ENCODE measurements around the gene DNAJC27.

The DNAJC27 gene

GRCh38 chr2:24969784-24970183 is 2.0 kb downstream of the DNAJC27 start:
- Histone ChIP-seq H3K4me1 (ENCODE audit: control insufficient read depth, insufficient read depth, low read length) (peaks cover 4% of the 10 kb centered on the region), H3K4me3 (ENCODE audit: low read length) (no peak overlapping the region), H3K27me3 (ENCODE audit: control insufficient read depth, insufficient read depth, low read length) (no peaks in the 10 kb centered on the region), H3K36me3 (ENCODE audit: insufficient read depth, low read length) (peaks cover 10% of the 10 kb centered on the region), H3K4me2 (ENCODE audit: low read length) (no peak overlapping the region), H3K9ac (ENCODE audit: low read depth, low read length) (no peak overlapping the region), H3K9me3 (replicated peaks; ENCODE audit: low read length) (no peaks in the 10 kb centered on the region)

DNA sequence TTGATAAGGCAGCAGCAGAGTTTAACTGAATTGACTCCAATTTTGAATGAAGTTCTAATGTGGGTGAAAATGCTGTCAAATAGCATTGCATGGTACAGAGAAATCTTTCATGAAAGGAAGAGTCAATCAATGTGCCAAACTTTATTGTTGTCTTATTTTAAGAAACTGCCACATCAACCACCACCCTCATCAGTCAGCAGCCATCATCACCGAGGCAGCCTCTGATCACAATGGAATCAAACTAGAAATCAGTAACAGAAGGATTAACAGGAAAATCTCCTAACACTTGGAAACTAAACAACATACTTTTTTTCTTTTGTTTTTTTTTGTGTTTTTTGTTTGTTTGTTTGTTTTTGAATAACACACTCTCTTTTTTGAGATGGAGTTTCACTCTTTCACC is 9.9 kb downstream of the DNAJC27 start:
- Histone ChIP-seq H3K9ac (ENCODE audit: low read depth, low read length) (no peak overlapping the region), H3K9me3 (replicated peaks; ENCODE audit: low read length) (no peaks in the 10 kb centered on the region), H3K27me3 (ENCODE audit: control insufficient read depth, insufficient read depth, low read length) (no peaks in the 10 kb centered on the region), H3K4me2 (ENCODE audit: low read length) (no peak overlapping the region), H3K4me1 (ENCODE audit: control insufficient read depth, insufficient read depth, low read length) (no peaks in the 10 kb centered on the region), H3K4me3 (ENCODE audit: low read length) (no peak overlapping the region), H3K36me3 (ENCODE audit: insufficient read depth, low read length) (peaks cover 37% of the 10 kb centered on the region)

DNA sequence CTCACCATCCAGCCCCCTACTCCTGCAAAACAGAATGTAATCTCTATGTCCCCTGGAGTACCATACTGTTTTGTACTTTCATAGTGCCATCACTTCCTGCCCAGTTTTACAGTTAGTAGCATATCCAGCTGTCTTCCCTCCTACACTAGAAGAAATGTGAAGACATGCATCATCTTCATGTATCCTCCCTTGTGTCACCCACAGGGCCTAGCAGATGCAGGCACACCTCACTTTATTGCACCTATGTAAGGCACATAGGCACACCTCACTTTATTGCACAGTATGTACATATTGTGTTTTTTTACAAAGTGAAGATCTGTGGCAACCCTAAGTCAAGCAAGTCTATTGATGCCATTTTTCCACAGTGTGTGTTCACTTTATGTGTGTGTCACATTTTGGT is 12.0 kb downstream of the DNAJC27 start:
- no peaks in the 10 kb centered on the region for H3K4me1 ChIP-seq (ENCODE audit: control insufficient read depth, insufficient read depth, low read length)
- H3K9me3 ChIP-seq (replicated peaks; ENCODE audit: low read length), result no peaks in the 10 kb centered on the region
- peaks cover 45% of the 10 kb centered on the region for H3K36me3 ChIP-seq (ENCODE audit: insufficient read depth, low read length)
- H3K4me3 ChIP-seq (ENCODE audit: low read length), result no peak overlapping the region
- H3K9ac ChIP-seq (ENCODE audit: low read depth, low read length), result no peak overlapping the region
- H3K4me2 ChIP-seq (ENCODE audit: low read length), result no peak overlapping the region
- H3K27me3 ChIP-seq (ENCODE audit: control insufficient read depth, insufficient read depth, low read length), result no peaks in the 10 kb centered on the region

DNA sequence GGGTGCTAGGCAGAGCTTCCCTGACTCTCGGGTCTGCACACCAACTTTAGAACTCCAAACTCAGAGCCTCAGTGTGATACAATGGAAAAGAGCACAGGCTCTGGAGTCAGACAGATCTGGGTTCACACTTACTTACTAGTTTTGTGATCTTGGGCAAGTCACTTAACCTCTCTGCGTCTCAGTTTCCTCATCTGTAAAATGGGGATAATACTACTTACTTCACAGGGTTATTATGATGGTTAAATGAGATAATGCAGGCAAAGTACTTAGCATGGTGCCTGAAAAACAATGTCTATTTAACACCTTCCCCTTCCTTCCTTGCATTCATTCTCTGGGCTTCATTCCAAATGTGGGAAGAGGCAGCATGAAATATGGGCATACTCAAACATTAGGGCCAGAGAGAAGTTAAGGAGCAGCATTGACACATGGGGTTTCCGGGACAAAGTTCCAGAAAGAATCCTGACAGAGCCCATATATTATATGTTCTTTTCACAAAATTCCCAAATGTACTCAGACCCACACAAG is 13.3 kb downstream of the DNAJC27 start:
- Histone ChIP-seq H3K36me3 (ENCODE audit: insufficient read depth, low read length) (peaks cover 40% of the 10 kb centered on the region), H3K27me3 (ENCODE audit: control insufficient read depth, insufficient read depth, low read length) (no peaks in the 10 kb centered on the region), H3K4me1 (ENCODE audit: control insufficient read depth, insufficient read depth, low read length) (no peaks in the 10 kb centered on the region), H3K4me3 (ENCODE audit: low read length) (no peak overlapping the region), H3K9ac (ENCODE audit: low read depth, low read length) (no peak overlapping the region), H3K9me3 (replicated peaks; ENCODE audit: low read length) (no peaks in the 10 kb centered on the region), H3K4me2 (ENCODE audit: low read length) (no peak overlapping the region)

GRCh38 chr2:24957976-24958375 is 13.8 kb downstream of the DNAJC27 start:
- H3K27me3 ChIP-seq (ENCODE audit: control insufficient read depth, insufficient read depth, low read length), result no peaks in the 10 kb centered on the region
- H3K9ac ChIP-seq (ENCODE audit: low read depth, low read length), result no peak overlapping the region
- H3K4me3 ChIP-seq (ENCODE audit: low read length), result no peak overlapping the region
- no peaks in the 10 kb centered on the region for H3K9me3 ChIP-seq (replicated peaks; ENCODE audit: low read length)
- peaks cover 40% of the 10 kb centered on the region for H3K36me3 ChIP-seq (ENCODE audit: insufficient read depth, low read length)
- H3K4me2 ChIP-seq (ENCODE audit: low read length), result no peak overlapping the region
- no peaks in the 10 kb centered on the region for H3K4me1 ChIP-seq (ENCODE audit: control insufficient read depth, insufficient read depth, low read length)

DNA sequence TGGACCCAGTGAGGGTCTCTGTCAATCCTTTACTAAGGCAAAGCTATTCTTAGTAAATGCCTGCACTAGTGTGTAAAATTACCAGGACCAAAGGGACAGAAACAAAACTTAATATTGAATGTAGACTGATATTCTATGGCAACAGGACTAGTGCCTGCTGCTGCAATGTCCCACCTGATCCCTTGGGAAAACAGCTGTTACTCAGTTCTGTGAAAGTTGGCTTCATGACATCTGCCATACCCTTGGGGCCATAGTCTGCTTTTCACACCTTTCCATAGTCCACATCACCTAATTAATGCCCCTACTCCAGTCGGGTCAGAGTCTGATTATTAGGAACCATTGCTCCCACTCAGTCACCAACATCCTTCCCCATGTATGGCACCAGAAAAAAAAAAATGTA is 14.5 kb downstream of the DNAJC27 start:
- H3K4me2 ChIP-seq (ENCODE audit: low read length), result no peak overlapping the region
- peaks cover 40% of the 10 kb centered on the region for H3K36me3 ChIP-seq (ENCODE audit: insufficient read depth, low read length)

DNA sequence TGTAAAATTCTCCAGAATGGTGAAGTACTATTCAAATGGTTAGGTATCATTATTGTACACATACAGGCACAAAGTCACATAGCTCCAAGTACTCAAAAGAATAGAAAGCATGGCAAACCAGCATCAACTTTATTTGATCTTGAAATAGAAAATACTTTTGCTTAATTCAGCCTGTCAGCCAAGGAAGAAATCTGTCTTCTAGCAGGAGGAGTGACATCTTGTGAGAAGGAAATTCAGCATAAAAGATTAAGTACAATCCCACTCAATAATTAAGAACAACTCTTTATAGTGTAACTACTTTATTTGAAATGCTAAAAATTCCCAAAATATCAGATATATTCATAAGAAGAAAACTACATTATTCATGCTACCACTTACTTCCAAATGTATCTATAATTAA is 15.8 kb downstream of the DNAJC27 start:
- H3K4me3 ChIP-seq (ENCODE audit: low read length), result no peak overlapping the region
- H3K9me3 ChIP-seq (replicated peaks; ENCODE audit: low read length), result no peaks in the 10 kb centered on the region
- H3K36me3 ChIP-seq (ENCODE audit: insufficient read depth, low read length), result peaks cover 36% of the 10 kb centered on the region
- H3K4me2 ChIP-seq (ENCODE audit: low read length), result no peak overlapping the region
- no peak overlapping the region for H3K9ac ChIP-seq (ENCODE audit: low read depth, low read length)
- no peaks in the 10 kb centered on the region for H3K27me3 ChIP-seq (ENCODE audit: control insufficient read depth, insufficient read depth, low read length)
- no peaks in the 10 kb centered on the region for H3K4me1 ChIP-seq (ENCODE audit: control insufficient read depth, insufficient read depth, low read length)

More for the DNA sequence above, 14.5 kb downstream of the DNAJC27 start:
- Histone ChIP-seq H3K4me1 (ENCODE audit: control insufficient read depth, insufficient read depth, low read length) (no peaks in the 10 kb centered on the region), H3K9me3 (replicated peaks; ENCODE audit: low read length) (no peaks in the 10 kb centered on the region), H3K4me3 (ENCODE audit: low read length) (no peak overlapping the region), H3K9ac (ENCODE audit: low read depth, low read length) (no peak overlapping the region), H3K27me3 (ENCODE audit: control insufficient read depth, insufficient read depth, low read length) (no peaks in the 10 kb centered on the region)

DNA sequence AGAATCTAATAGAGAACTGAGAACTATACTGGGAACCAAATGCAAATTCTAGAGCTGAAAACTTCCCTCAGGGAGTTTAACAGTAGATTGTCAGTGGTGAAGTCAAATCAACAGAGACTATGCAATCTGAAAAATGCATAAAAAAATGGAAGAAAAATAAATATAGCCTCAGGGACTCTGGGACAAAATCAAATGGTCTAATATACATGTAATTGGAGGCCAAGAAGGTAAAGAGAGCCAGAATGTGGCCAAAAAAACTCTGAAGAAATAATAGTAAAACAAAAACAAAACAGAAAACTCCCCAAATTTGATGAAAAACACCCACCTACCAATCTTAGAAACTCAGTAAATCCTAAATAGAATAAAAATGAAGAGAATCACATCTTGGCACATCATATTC is 16.5 kb downstream of the DNAJC27 start:
- no peak overlapping the region for H3K4me2 ChIP-seq (ENCODE audit: low read length)
- H3K9me3 ChIP-seq (replicated peaks; ENCODE audit: low read length), result no peaks in the 10 kb centered on the region
- no peaks in the 10 kb centered on the region for H3K27me3 ChIP-seq (ENCODE audit: control insufficient read depth, insufficient read depth, low read length)
- H3K9ac ChIP-seq (ENCODE audit: low read depth, low read length), result no peak overlapping the region
- H3K4me3 ChIP-seq (ENCODE audit: low read length), result no peak overlapping the region
- no peaks in the 10 kb centered on the region for H3K4me1 ChIP-seq (ENCODE audit: control insufficient read depth, insufficient read depth, low read length)
- H3K36me3 ChIP-seq (ENCODE audit: insufficient read depth, low read length), result peaks cover 36% of the 10 kb centered on the region

DNA sequence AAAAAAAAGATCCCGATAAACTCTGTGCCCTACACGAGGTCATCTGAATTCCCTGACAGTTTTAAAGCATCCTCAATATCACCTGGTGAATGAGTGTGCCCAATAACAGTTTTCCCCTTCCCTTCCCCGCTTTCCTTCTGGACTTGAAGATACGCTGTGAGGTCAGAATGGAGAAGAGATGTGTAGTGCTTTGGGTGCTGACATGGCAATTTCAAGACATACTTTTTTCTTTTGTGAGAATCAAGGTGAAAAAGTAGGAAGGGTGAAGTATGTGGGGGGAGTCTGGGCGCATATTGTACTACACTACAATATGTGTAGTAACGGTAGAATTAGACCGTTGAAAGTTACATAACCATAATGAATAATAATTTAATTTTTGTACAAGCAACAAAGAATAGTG is 21.7 kb downstream of the DNAJC27 start:
- no peak overlapping the region for H3K9ac ChIP-seq (ENCODE audit: low read depth, low read length)

GRCh38 chr2:24948506-24948905 is 23.2 kb downstream of the DNAJC27 start:
- Histone ChIP-seq H3K4me1 (ENCODE audit: control insufficient read depth, insufficient read depth, low read length) (peaks cover 4% of the 10 kb centered on the region), H3K4me2 (ENCODE audit: low read length) (no peak overlapping the region), H3K9ac (ENCODE audit: low read depth, low read length) (no peak overlapping the region), H3K27me3 (ENCODE audit: control insufficient read depth, insufficient read depth, low read length) (no peaks in the 10 kb centered on the region), H3K36me3 (ENCODE audit: insufficient read depth, low read length) (peaks cover 32% of the 10 kb centered on the region), H3K9me3 (replicated peaks; ENCODE audit: low read length) (no peaks in the 10 kb centered on the region), H3K4me3 (ENCODE audit: low read length) (no peak overlapping the region)

More for the DNA sequence above, 21.7 kb downstream of the DNAJC27 start:
- Histone ChIP-seq H3K4me3 (ENCODE audit: low read length) (no peak overlapping the region), H3K4me2 (ENCODE audit: low read length) (no peak overlapping the region), H3K9me3 (replicated peaks; ENCODE audit: low read length) (no peaks in the 10 kb centered on the region), H3K27me3 (ENCODE audit: control insufficient read depth, insufficient read depth, low read length) (no peaks in the 10 kb centered on the region), H3K36me3 (ENCODE audit: insufficient read depth, low read length) (peaks cover 36% of the 10 kb centered on the region), H3K4me1 (ENCODE audit: control insufficient read depth, insufficient read depth, low read length) (peaks cover 4% of the 10 kb centered on the region)

GRCh38 chr2:24947561-24948157 is 24.1 kb downstream of the DNAJC27 start:
- H3K4me2 ChIP-seq (ENCODE audit: low read length), result no peak overlapping the region
- no peaks in the 10 kb centered on the region for H3K27me3 ChIP-seq (ENCODE audit: control insufficient read depth, insufficient read depth, low read length)
- H3K4me3 ChIP-seq (ENCODE audit: low read length), result no peak overlapping the region
- H3K9me3 ChIP-seq (replicated peaks; ENCODE audit: low read length), result no peaks in the 10 kb centered on the region
- peaks cover 32% of the 10 kb centered on the region for H3K36me3 ChIP-seq (ENCODE audit: insufficient read depth, low read length)
- no peak overlapping the region for H3K9ac ChIP-seq (ENCODE audit: low read depth, low read length)
- H3K4me1 ChIP-seq (ENCODE audit: control insufficient read depth, insufficient read depth, low read length), result peaks cover 4% of the 10 kb centered on the region

DNA sequence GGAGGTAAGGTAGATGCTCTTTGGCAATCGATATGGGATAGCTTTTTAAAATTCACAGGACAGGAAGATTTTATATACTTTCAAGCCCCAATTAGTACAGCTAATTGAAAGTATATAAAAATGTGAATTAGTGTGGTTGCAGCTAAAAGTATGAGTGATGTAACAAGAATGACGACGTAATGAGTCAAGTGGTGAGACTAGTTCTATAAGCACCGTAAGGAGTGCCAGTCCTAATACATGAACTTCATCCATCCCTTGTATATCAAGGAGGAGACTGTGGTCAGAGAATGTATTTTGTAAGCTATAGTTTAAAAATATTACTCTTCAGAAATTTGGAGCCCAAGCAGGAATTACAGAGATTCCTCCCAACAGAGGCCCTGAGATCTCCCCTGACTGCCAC is 25.8 kb downstream of the DNAJC27 start:
- Histone ChIP-seq H3K9me3 (replicated peaks; ENCODE audit: low read length) (no peaks in the 10 kb centered on the region), H3K4me2 (ENCODE audit: low read length) (no peak overlapping the region), H3K4me1 (ENCODE audit: control insufficient read depth, insufficient read depth, low read length) (peaks cover 4% of the 10 kb centered on the region), H3K36me3 (ENCODE audit: insufficient read depth, low read length) (peaks cover 32% of the 10 kb centered on the region), H3K27me3 (ENCODE audit: control insufficient read depth, insufficient read depth, low read length) (no peaks in the 10 kb centered on the region), H3K4me3 (ENCODE audit: low read length) (no peak overlapping the region), H3K9ac (ENCODE audit: low read depth, low read length) (no peak overlapping the region)
